ENCODE data around the gene PTK7. TPM values are rescaled to one million over a fixed set of nuclear protein-coding genes. Genes with fewer than 3 reads are reported as not detected.

The PTK7 gene
- total and polyA plus RNA-seq, 2 of the 8 experiments (the other 6 are each of a cell fraction or from before 2014, with no cell fraction given) = 110 to 138 TPM

- TF ChIP-seq CHD7 (IDR thresholded peaks at IDR 0.05; ENCODE audit: insufficient replicate concordance, low read length) (no peak), GABPA (IDR thresholded peaks at IDR 0.05; ENCODE audit: borderline replicate concordance, insufficient read depth, low read length) (no peak), GTF2F1 (IDR thresholded peaks at IDR 0.05; ENCODE audit: borderline replicate concordance, low read depth, low read length) (no peak), POU5F1 (IDR thresholded peaks at IDR 0.05; ENCODE audit: low read depth, low read length) (no peak), MAFK (IDR thresholded peaks at IDR 0.05; ENCODE audit: low read depth, low read length) (no peak), ASH2L (IDR thresholded peaks at IDR 0.05; ENCODE audit: low read length) (peak; percentile 77), RBBP5 (IDR thresholded peaks at IDR 0.05; ENCODE audit: borderline replicate concordance, low read depth, low read length) (no peak; the same call in none of the 2 replicates), JUN (IDR thresholded peaks at IDR 0.05; ENCODE audit: low read depth, low read length) (no peak), KDM4A (IDR thresholded peaks at IDR 0.05; ENCODE audit: low read depth, low read length, severe bottlenecking) (peak; percentile 100)
These were observed 16.7 kb upstream of the PTK7 start, which contains the start of the genes KLC4 and MRPL2 (continued) for GRCh38 chr6:43059168-43060033.
